Fibroblast of lung (primary cell): Measurements from ENCODE around the gene MBOAT7. TPM values are rescaled to one million over a fixed set of nuclear protein-coding genes. Genes with fewer than 3 reads are reported as not detected.
A peak's percentile ranks its signal among the peaks of the same experiment; 100 is the strongest.

Source experiments
- DNase-seq, 2 donors: peaks; one replicate each; pipeline versions ENCODE4 v3.0.0 to v3.0.0-alpha.2; 2010; ENCODE audit warnings: low read depth in 2 of 2
- H2AFZ ChIP-seq: 2 replicates; pipeline ENCODE4 v1.5.1; 2012; ENCODE audit warnings: low read length, control low read depth, inconsistent platforms
- H3K27ac ChIP-seq: 2 replicates; pipeline ENCODE4 v1.5.1; 2011; ENCODE audit warnings: low read length, control low read depth; ENCODE audit not compliant: insufficient read depth
- H3K27me3 ChIP-seq: 2 replicates; pipeline ENCODE4 v1.5.1; 2011; ENCODE audit warnings: mild to moderate bottlenecking, low read length; ENCODE audit not compliant: control insufficient read depth, insufficient read depth
- H3K36me3 ChIP-seq: 2 replicates; pipeline ENCODE4 v1.5.1; 2011; ENCODE audit warnings: low read length; ENCODE audit not compliant: control insufficient read depth, insufficient read depth
- H3K4me1 ChIP-seq: 2 replicates; pipeline ENCODE4 v1.5.1; 2011; ENCODE audit warnings: low read length; ENCODE audit not compliant: control insufficient read depth, insufficient read depth; ENCODE audit errors: extremely low read depth
- H3K4me2 ChIP-seq: 2 replicates; pipeline ENCODE4 v1.5.1; 2011; ENCODE audit warnings: low read length, control low read depth; ENCODE audit not compliant: insufficient read depth; ENCODE audit errors: extremely low read depth
- H3K4me3 ChIP-seq, 4 experiments: fragments of 200-600 bp in 1 of 4; sonication (generic) in 1 of 4; replicated peaks in 1 of 4; 2 replicates each; pipeline ENCODE4 v1.5.1; 2011 to 2016; ENCODE audit warnings: low read length in 4 of 4, low read depth in 3 of 4, mild to moderate bottlenecking in 3 of 4, control low read depth in 2 of 4, inconsistent platforms in 1 of 4, mixed read lengths in 1 of 4; ENCODE audit not compliant: insufficient read depth in 1 of 4; ENCODE audit errors: control extremely low read depth in 1 of 4
- H3K79me2 ChIP-seq: 2 replicates; pipeline ENCODE4 v1.5.1; 2012; ENCODE audit warnings: mild to moderate bottlenecking, low read length, inconsistent platforms; ENCODE audit not compliant: control insufficient read depth, insufficient read depth
- H3K9ac ChIP-seq: 2 replicates; pipeline ENCODE4 v1.5.1; 2011; ENCODE audit warnings: mild to moderate bottlenecking, low read length, control low read depth; ENCODE audit not compliant: insufficient read depth
- H3K9me3 ChIP-seq: 2 replicates; pipeline ENCODE4 v1.5.1; 2012; ENCODE audit warnings: low read depth, low read length; ENCODE audit not compliant: control insufficient read depth, insufficient read depth
- H4K20me1 ChIP-seq: 2 replicates; pipeline ENCODE4 v1.5.1; 2011; ENCODE audit warnings: low read length; ENCODE audit not compliant: control insufficient read depth, insufficient read depth; ENCODE audit errors: extremely low read depth
- EZH2 ChIP-seq: IDR thresholded peaks from 2 replicates; pipeline ENCODE4 v1.5.1; 2012; ENCODE audit warnings: low read length, control low read depth, mild to moderate bottlenecking; ENCODE audit errors: missing control alignments
- polyA plus RNA-seq, 2 donors: library from polyadenylated mRNA; depleted of rRNA in 1 of 2; stranded (reverse) in 1 of 2; unstranded in 1 of 2; fragments of >200 nt; gene quantifications; 2 replicates each; pipeline ENCODE4 v1.2.1, GENCODE V29; 2011 to 2012; ENCODE audit warnings: missing spikeins in 1 of 2
- total RNA-seq: library from RNA; depleted of rRNA; stranded (reverse); fragments of >200 nt; gene quantifications from 2 replicates; pipeline ENCODE4 v1.2.1, GENCODE V29; 2014
- TF ChIP-seq, protein P1 (sequence below), 2 donors: IDR thresholded peaks in 1 of 2; conservative IDR thresholded peaks in 1 of 2; 1 replicate in 1 of 2; 2 replicates in 1 of 2; pipeline ENCODE4 v1.5.1; 2011 to 2012; ENCODE audit warnings: low read length in 2 of 2, control low read depth in 1 of 2, inconsistent platforms in 1 of 2, low read depth in 1 of 2, mild to moderate bottlenecking in 1 of 2

Gene MBOAT7
- total and polyA plus RNA-seq, 2 donors (not counting 1 experiment from before 2014, with no cell fraction given), result 28.6 to 41.1 TPM

DNA sequence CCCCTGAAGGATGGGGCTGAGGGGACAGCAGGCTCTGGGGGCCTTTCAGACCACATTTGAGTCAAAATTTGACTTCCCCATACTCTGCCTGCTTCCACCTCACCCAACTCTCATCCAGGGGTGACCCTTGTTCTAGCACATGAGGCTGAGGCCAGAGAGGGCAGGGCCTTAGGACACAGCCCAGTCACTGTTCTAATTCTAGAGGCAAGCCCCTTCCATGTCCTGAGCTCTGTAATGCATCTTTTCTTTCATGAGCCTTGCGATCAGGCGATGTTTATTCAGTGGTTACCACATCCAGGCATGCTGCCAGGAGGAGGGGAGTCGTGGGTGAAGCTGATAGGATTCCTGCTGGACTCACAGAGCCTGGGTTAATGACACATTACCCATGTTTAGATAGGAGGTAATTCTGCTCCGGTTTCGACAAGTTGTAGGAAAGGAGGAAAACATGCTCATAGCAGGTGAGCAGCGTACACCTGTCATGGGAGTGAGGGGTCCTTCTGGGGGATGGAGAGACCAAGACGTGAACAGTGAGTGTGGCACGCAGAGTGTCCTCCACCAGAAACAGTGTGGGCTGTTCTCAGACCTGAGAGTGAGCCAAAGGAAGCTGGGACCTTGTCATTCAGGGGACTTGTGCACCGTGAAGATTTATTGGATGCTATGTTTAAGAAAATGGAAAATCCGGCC, 20.6 kb upstream of the MBOAT7 start:
- H3K9me3 ChIP-seq, result no peaks in the 10 kb centered on the region
- peak overlapping the region; percentile 61 for H3K27ac ChIP-seq
- H3K4me3 ChIP-seq, result peak overlapping the region in 1 of 4 experiments; percentile 37
- peak overlapping the region; percentile 54 for H3K4me2 ChIP-seq
- H3K4me1 ChIP-seq, result peaks cover 26% of the 10 kb centered on the region
- no peaks in the 10 kb centered on the region for H4K20me1 ChIP-seq
- DNase-seq, result peak; percentile 97 to 99
- H3K36me3 ChIP-seq, result peaks cover 19% of the 10 kb centered on the region
- TF ChIP-seq, protein P1, sequence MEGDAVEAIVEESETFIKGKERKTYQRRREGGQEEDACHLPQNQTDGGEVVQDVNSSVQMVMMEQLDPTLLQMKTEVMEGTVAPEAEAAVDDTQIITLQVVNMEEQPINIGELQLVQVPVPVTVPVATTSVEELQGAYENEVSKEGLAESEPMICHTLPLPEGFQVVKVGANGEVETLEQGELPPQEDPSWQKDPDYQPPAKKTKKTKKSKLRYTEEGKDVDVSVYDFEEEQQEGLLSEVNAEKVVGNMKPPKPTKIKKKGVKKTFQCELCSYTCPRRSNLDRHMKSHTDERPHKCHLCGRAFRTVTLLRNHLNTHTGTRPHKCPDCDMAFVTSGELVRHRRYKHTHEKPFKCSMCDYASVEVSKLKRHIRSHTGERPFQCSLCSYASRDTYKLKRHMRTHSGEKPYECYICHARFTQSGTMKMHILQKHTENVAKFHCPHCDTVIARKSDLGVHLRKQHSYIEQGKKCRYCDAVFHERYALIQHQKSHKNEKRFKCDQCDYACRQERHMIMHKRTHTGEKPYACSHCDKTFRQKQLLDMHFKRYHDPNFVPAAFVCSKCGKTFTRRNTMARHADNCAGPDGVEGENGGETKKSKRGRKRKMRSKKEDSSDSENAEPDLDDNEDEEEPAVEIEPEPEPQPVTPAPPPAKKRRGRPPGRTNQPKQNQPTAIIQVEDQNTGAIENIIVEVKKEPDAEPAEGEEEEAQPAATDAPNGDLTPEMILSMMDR (conservative IDR thresholded peaks at IDR 0.05 in 1 of 2, IDR thresholded peaks at IDR 0.05 in 1 of 2; ENCODE audit: low read depth in 1 of 2, low read length in 2 of 2), result no peak
- TF ChIP-seq EZH2, result no peak
- H3K9ac ChIP-seq, result no peak overlapping the region
- no peaks in the 10 kb centered on the region for H3K27me3 ChIP-seq
- H2AFZ ChIP-seq, result no peak overlapping the region
- peaks cover 42% of the 10 kb centered on the region for H3K79me2 ChIP-seq

- H3K79me2 ChIP-seq, result peaks cover 49% of the 10 kb centered on the region
- H3K4me3 ChIP-seq, result no peak overlapping the region
Observed at GRCh38 chr19:54209058-54209810, 19.9 kb upstream of the MBOAT7 start.

GRCh38 chr19:54208784-54209057, 19.3 kb upstream of the MBOAT7 start:
- Histone ChIP-seq H3K9me3 (no peaks in the 10 kb centered on the region), H4K20me1 (no peaks in the 10 kb centered on the region), H3K27ac (peak overlapping the region; percentile 61), H3K27me3 (no peaks in the 10 kb centered on the region), H3K9ac (no peak overlapping the region), H3K36me3 (peaks cover 22% of the 10 kb centered on the region), H3K79me2 (peaks cover 54% of the 10 kb centered on the region), H3K4me3 (no peak overlapping the region), H3K4me1 (peaks cover 26% of the 10 kb centered on the region), H3K4me2 (no peak overlapping the region), H2AFZ (no peak overlapping the region)
- TF ChIP-seq, protein P1 (conservative IDR thresholded peaks at IDR 0.05 in 1 of 2, IDR thresholded peaks at IDR 0.05 in 1 of 2; ENCODE audit: low read depth in 1 of 2, low read length in 2 of 2), result no peak
- no peak for TF ChIP-seq EZH2
- peak; percentile 18 to 23 for DNase-seq

More at GRCh38 chr19:54209058-54209810, 19.9 kb upstream of the MBOAT7 start:
- H3K27ac ChIP-seq, result peak overlapping the region; percentile 61
- H3K4me2 ChIP-seq, result peak overlapping the region; percentile 0
- peaks cover 22% of the 10 kb centered on the region for H3K36me3 ChIP-seq
- no peaks in the 10 kb centered on the region for H4K20me1 ChIP-seq
- H3K4me1 ChIP-seq, result peaks cover 26% of the 10 kb centered on the region
- TF ChIP-seq EZH2, result no peak
- TF ChIP-seq, protein P1 (conservative IDR thresholded peaks at IDR 0.05 in 1 of 2, IDR thresholded peaks at IDR 0.05 in 1 of 2; ENCODE audit: low read depth in 1 of 2, low read length in 2 of 2), result no peak
- H2AFZ ChIP-seq, result no peak overlapping the region
- no peaks in the 10 kb centered on the region for H3K9me3 ChIP-seq
- H3K27me3 ChIP-seq, result no peaks in the 10 kb centered on the region
- peak overlapping the region; percentile 16 for H3K9ac ChIP-seq
- DNase-seq, result peak in 1 of 2 donors; percentile 6
